Hematopoietic multipotent progenitor cell treated with erythropoietin and hydrocortisone succinate and interleukin-3 and kit ligand, for 4 days (in vitro differentiated cells): ENCODE results near the gene SEC16A.

Experiments
- DNase-seq: peaks from one replicate; pipeline ENCODE4 v3.0.0-alpha.2; 2015

SEC16A gene

DNA sequence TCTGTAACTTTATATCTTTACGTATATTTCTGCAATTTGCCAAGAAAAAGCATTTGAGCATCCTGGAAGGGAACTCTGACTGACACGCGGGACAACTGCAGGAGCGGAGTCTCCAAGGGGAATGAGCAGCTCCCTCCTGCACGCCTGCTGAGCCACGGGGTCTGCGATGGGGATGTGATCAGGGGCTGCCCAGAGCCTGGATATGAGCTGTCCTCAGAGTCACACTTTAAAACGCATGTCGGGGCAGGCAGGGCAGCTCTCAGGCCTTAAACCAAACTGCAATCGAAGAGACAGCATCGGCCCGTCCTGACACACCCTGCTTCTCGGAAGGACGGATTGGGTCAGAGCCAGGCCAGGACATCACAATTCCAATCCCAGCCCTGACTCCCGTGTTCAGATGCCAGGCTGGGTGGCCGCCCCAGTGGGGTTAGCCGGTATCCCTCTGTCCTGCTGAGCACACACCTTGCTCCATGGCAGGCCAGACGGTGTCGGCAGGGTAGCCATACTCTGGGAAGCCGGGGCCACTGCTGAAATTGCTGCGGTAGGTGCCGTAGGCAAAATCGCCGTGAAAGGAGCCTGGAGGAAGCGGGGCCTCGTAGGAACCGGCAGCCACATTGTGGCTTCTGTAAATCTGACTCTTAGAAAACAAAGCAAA lies 17.2 kb downstream of the SEC16A start:
- no peak for DNase-seq

DNA sequence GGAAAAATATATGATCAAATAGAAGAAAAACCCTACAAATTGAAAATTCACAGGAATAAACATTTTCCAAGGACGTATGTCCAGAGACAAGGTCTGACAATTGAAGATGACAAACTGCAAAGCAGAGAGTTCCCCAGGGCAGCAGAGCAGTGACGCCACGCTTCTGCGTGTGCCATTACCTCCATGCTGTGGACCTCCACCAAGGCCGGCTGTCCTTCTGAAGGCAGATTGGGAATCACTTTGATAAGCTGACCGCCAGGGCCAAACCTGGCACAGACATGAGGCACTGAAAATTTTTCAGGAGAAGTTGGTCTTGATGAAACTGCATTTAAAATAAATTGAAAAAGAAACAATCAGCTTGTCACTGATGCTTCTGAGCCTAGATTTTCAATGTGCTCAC lies 18.6 kb downstream of the SEC16A start:
- DNase-seq = no peak

DNA sequence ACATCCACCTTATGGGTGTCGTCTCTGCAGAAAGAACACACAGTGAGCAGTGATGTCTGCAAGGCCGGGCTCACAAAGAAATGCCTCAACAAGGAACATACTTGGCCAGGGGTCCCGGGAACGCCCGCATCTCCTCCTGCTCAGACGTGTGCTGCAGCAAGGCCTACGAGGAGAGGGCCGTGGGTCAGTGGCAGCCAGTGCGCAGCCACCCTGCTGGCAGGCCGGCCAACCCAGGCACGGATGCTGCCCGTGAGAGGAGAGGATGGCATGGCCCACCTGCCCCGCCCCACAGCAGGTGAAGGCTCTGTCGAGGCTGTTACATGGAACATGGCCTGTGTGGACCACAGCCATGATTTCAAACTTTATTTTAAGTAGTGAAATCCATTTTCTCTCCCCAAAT lies 19.3 kb downstream of the SEC16A start:
- no peak for DNase-seq

GRCh38 chr9:136462664-136463063 lies 20.2 kb downstream of the SEC16A start:
- DNase-seq = no peak

GRCh38 chr9:136460772-136461325 lies 22.0 kb downstream of the SEC16A start:
- no peak for DNase-seq

DNA sequence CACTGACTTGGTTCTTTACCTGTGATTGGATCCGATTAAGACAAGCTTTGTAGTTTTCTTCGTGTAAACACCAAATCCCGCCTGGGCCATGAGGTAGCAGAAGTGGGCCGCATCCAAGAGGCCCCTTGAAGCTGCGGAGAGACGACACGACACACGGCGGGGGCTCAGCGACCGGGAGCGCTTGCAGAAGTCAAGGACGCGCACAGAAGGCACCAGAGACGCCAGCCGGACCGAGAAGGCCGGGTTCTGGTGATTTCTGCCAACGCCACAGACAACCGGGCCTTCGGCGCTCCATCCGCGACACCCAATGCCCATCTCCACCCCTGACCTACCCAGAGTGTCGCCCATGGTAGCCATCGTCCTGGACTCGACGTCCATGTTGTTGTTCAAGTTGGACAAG lies 23.4 kb downstream of the SEC16A start:
- DNase-seq = no peak

DNA sequence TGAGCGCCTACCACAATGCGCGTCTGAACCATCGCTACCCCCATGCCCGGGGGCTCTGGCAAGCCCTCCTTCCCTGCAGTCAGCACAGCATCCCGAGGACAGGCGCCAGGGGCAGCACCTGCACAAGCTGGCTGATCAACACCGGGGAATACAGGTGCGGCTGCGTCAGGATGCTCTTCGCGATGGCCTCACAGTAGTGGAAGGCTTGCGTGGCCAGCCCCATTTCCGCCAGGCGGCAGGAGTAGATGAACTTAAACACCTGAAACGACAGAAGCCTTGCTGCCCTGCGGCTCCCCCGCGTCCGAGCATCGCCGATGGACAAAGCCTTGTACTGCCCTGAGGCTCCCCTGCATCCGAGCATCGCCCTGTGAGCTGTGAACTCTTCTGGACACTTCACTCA lies 25.5 kb downstream of the SEC16A start:
- DNase-seq = no peak

GRCh38 chr9:136456258-136456657 lies 26.6 kb downstream of the SEC16A start:
- no peak for DNase-seq

DNA sequence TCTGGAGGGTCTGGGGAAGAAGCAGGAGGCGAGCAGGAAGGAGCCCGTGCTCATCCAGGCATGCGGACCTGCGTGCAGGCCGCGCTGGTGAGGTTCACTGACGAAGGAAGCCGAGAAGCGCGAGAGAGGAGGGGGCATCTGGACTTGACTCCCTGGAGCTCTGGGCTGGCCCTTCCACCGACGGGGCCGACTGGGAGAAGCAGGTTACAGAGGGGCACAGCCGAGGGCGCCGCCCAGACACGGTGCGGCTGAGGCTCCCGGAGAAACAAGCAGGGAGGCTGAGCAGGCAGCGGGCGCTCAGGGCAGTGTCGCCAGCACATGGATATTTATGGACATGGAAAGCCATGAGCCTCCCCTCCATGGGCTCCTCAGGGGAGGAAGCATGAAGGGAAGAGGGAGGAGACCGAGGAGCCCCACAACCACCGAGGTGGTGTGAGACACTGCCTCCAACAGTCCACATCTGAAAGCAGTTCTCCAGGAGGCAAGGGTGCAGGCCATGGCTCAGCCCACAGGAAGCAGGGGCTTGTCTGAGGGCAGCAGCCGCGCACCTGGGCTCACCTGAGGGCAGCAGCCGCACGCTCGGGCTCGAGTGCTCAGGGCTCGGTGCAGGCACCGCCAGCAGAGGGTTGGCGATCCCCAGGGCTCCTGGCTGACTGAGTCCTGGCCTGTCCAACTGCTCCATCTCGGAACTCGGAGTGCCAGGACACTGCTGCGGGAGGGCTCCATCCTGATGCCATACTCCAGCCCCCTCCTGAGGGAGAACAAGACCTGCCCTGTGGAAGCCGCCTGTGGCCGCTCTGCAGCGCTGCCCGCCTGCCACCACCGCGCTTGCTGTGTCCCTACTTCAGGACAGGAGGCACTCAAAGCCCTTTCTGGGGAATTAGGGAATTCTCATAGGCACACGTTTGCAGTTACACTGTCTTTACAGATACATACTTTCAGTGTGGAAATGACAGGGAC lies 27.5 kb downstream of the SEC16A start:
- DNase-seq = no peak

DNA sequence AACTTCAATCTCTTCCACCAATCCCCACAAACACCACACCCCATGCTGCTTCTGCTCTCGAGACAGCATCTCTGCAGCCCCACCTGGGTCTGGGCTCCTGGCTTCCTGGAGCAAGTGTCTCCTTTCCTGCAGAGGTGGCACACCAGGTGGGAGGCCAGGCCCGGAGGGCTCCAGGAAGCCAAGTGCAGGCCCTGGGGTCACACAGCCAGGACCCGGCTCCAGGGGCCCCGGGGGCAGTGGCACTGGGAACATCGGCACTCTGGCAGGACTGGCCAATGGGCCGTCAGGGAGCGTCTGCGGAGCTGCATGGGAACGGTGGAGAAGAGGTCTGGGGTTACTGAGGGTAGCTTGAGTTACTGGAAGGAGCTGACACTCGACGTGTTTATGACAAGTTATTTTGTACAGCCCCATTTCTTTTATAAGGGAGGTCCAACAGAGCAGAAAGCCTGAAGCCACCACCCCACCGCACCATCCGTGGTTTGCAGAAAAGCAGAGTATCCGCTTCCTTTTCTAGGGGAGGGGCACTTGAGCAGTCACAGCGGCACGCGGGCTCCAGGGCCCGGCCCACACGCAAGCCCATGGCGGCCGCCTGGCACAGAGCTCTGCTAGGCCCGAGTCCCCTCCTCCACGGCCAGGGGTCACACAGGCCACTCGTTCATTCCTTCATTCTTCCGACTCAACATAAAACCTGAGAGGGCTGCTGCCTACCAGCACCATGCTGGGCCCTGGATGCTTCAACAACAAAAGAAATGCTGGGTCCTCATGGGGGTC lies 28.6 kb downstream of the SEC16A start:
- no peak for DNase-seq

GRCh38 chr9:136453326-136453725 lies 29.5 kb downstream of the SEC16A start:
- no peak for DNase-seq

- no peak for DNase-seq
Measured at GRCh38 chr9:136451221-136451877, 31.5 kb downstream of the SEC16A start.

GRCh38 chr9:136448655-136449054 lies 34.2 kb downstream of the SEC16A start:
- no peak for DNase-seq

DNA sequence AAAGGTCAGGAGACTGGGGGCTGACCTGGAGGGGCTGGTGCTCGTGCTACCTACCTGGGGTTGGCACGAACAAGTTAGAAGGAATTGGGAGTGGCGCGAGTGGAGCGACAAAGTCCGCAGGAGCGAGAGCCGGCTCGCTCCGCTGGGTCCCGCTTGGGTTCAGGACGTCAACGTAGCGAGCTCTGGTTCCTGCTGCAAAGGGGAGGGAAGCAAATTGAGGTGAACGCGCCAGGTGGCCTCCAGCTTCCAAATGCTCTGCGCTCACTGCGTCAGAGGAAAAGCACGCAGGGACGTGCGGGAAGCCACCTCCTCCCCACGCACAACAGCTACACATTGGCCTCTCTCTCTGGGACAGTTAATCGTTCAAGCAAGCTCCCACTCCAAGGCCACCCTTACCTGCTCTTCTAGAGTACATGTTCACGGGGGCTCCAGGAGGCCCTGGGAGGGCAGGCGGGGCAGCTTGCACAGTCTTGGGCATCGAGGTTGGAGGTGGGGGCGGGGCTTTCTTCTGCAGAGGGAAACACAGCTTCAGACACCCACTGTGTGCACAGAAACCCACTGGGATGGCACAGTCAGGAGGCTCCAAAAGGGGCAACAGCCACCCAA lies 35.6 kb downstream of the SEC16A start:
- no peak for DNase-seq

- DNase-seq = no peak
Measured at GRCh38 chr9:136445799-136446198, 37.0 kb downstream of the SEC16A start.

DNA sequence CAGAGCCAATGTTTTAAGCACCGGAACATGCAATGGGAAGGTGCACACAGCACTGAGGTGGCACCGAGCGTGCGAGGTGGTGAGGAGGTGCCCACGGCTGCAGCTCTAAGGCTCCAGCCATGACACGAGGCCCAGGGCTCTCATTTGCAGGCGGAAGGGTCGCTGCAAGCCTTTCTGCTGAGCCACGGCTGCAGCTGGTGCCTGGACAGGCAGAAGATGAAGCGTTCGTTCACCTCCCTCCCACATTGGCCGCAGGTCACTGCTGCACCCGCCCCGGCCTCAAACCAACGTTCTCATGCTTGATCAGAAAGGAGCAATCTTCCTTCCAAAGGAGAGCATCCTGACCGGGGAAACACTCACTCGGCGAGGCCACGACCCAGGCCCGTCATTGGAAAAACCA lies 38.7 kb downstream of the SEC16A start:
- no peak for DNase-seq

DNA sequence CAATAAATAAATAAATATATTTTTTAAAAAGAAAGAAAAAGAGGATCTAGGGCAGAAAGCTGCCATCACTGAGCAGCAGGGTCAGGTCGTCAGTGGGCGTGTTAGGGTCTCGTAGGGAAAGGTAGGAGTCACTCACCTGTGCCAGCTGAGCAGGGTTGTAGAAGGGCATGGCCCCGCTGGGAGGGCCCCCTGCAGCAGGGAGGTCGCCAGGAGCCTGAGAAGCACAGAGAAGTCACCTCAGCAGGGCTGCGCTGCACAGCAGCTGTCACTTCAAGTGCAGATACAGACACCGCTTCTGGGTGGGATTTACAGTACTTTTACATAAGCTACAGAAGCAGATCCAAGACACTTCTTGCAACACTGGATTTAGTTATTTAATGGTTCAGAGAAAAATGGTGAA lies 39.2 kb downstream of the SEC16A start:
- no peak for DNase-seq

GRCh38 chr9:136443087-136443486 lies 39.8 kb downstream of the SEC16A start:
- no peak for DNase-seq

- no peak for DNase-seq
Measured at GRCh38 chr9:136442265-136442664, 40.6 kb downstream of the SEC16A start.

- DNase-seq = no peak
Measured at GRCh38 chr9:136441681-136442245, 41.1 kb downstream of the SEC16A start.

DNA sequence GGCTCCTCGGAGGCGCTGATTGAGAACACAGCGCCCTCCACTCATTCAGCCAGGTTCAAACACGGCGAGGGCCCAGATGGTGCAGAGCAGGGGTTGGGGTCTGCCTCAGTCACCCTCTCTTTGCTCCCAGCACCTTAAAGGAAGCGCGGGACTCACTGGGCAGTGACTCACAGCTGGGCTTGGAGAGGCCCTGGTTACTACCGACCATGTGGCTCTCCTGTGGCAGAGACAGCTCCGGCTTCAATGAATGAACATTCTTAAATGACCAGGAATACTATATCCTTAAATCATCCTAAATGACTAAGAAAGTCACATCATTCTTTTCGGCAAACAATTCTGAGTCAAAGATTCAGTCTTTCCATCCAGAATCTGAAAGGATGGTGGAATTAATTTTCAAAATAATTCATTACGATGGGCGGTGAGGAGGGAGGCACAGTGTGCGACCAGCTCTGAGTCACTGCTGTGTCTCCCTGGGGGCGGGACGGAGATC lies 41.6 kb downstream of the SEC16A start:
- no peak for DNase-seq
